Measurements from ENCODE around the gene SERINC3. TPM values are rescaled to one million over a fixed set of nuclear protein-coding genes. Genes with fewer than 3 reads are reported as not detected.

The SERINC3 gene
- total RNA-seq, 1 experiment from 2014 or later: 41.3 TPM

DNA sequence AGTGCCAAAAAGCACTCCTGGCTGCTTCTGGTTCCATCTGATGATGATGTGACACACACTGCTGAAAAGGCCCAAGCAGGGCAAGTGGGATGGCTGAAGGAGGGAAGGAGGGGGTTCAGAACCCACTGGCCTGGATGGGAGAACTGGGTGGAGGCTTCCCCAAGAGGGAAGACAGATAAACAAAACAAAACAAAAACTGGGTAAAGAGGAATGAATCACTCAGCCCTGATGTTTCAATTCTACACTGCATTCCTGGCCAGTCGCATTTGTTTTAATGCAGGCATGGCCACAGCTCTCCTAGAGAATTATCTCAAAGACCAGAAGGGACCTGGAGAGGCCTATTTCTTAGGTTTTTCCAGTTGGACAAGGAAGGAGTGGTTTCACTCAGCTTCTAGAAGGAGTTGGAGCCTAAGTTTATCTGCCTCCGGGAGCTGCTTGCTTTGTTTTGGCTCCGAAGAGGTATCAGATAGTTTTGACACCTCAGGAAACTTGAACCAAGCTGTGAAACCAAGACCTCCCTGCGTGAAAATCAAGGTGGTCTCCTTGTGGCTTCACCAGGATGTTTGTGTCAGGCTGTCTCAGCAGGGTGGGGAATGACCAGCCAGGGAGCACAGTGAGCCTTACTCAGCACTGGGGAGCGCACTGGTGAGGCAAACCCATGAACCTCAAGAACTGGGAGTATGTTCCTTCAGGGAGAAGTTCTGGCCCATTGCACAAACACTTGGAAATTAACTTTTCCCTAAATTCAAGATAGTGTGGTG, 30.1 kb downstream of the SERINC3 start (continued):
- TF ChIP-seq, protein P1, sequence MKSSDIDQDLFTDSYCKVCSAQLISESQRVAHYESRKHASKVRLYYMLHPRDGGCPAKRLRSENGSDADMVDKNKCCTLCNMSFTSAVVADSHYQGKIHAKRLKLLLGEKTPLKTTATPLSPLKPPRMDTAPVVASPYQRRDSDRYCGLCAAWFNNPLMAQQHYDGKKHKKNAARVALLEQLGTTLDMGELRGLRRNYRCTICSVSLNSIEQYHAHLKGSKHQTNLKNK (CRISPR knock-in tag; IDR thresholded peaks at IDR 0.05): no peak
- TF ChIP-seq, protein P2, sequence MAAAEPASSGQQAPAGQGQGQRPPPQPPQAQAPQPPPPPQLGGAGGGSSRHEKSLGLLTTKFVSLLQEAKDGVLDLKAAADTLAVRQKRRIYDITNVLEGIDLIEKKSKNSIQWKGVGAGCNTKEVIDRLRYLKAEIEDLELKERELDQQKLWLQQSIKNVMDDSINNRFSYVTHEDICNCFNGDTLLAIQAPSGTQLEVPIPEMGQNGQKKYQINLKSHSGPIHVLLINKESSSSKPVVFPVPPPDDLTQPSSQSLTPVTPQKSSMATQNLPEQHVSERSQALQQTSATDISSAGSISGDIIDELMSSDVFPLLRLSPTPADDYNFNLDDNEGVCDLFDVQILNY (CRISPR knock-in tag; IDR thresholded peaks at IDR 0.05): no peak
- TF ChIP-seq ZNF512 (CRISPR knock-in tag; IDR thresholded peaks at IDR 0.05; ENCODE audit: borderline replicate concordance) (no peak), ZNF232 (CRISPR knock-in tag; IDR thresholded peaks at IDR 0.05) (no peak), CREB1 (CRISPR knock-in tag; IDR thresholded peaks at IDR 0.05) (no peak), ATF1 (CRISPR knock-in tag; IDR thresholded peaks at IDR 0.05) (no peak), ATF3 (CRISPR knock-in tag; conservative IDR thresholded peaks at IDR 0.05) (no peak), ZNF263 (CRISPR knock-in tag; IDR thresholded peaks at IDR 0.05; ENCODE audit: low read depth) (no peak), IRF2 (CRISPR knock-in tag; IDR thresholded peaks at IDR 0.05; ENCODE audit: borderline replicate concordance, low read depth) (no peak), CBFB (CRISPR knock-in tag; IDR thresholded peaks at IDR 0.05; ENCODE audit: low read depth) (no peak)

DNA sequence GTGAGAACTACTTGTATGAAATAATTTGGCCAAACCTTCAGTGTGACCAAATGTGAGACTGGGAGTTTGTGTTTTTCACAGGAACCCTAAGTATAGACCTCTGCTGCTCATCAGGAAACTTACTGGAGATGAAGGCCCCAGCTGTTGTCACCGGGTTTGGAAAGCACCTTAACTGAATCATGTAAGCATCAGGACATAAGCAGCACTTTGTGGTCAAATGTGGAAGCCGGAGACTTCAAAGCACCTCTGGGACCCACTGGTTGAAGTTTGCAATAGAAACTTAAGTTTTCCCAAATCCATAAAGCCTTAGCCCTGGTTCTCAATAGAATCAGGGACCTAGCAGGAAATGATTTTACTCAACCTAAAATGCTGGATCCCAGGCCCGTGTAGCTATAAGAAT, 31.9 kb downstream of the SERINC3 start:
- no peak for TF ChIP-seq GABPB1 (CRISPR knock-in tag; IDR thresholded peaks at IDR 0.05)
- TF ChIP-seq EMX1 (CRISPR knock-in tag; IDR thresholded peaks at IDR 0.05): no peak
- TF ChIP-seq ERG (CRISPR knock-in tag; IDR thresholded peaks at IDR 0.05): no peak
- no peak for TF ChIP-seq AR (CRISPR knock-in tag; IDR thresholded peaks at IDR 0.05)
- TF ChIP-seq ATF3 (CRISPR knock-in tag; conservative IDR thresholded peaks at IDR 0.05): no peak
- TF ChIP-seq, protein P3, sequence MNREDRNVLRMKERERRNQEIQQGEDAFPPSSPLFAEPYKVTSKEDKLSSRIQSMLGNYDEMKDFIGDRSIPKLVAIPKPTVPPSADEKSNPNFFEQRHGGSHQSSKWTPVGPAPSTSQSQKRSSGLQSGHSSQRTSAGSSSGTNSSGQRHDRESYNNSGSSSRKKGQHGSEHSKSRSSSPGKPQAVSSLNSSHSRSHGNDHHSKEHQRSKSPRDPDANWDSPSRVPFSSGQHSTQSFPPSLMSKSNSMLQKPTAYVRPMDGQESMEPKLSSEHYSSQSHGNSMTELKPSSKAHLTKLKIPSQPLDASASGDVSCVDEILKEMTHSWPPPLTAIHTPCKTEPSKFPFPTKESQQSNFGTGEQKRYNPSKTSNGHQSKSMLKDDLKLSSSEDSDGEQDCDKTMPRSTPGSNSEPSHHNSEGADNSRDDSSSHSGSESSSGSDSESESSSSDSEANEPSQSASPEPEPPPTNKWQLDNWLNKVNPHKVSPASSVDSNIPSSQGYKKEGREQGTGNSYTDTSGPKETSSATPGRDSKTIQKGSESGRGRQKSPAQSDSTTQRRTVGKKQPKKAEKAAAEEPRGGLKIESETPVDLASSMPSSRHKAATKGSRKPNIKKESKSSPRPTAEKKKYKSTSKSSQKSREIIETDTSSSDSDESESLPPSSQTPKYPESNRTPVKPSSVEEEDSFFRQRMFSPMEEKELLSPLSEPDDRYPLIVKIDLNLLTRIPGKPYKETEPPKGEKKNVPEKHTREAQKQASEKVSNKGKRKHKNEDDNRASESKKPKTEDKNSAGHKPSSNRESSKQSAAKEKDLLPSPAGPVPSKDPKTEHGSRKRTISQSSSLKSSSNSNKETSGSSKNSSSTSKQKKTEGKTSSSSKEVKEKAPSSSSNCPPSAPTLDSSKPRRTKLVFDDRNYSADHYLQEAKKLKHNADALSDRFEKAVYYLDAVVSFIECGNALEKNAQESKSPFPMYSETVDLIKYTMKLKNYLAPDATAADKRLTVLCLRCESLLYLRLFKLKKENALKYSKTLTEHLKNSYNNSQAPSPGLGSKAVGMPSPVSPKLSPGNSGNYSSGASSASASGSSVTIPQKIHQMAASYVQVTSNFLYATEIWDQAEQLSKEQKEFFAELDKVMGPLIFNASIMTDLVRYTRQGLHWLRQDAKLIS (CRISPR knock-in tag; IDR thresholded peaks at IDR 0.05; ENCODE audit: borderline replicate concordance): no peak
- no peak for TF ChIP-seq FOXK1 (CRISPR knock-in tag; IDR thresholded peaks at IDR 0.05)
- POLR2A ChIA-PET: no interaction called here
- no peak for ATAC-seq
- Mint-ChIP-seq H3K4me1 (no peaks in the 10 kb centered on the region), H3K9me3 (no peaks in the 10 kb centered on the region), H3K4me3 (no peak overlapping the region), H3K36me3 (peaks cover 42% of the 10 kb centered on the region), H3K27me3 (ENCODE audit: low read depth) (no peaks in the 10 kb centered on the region), H3K27ac (no peak overlapping the region)
- CTCF ChIA-PET: no interaction called here
- no peak for DNase-seq (ENCODE audit: low spot score)

Measured in WTC11 (cell line).